ENCODE measurements around the gene NTN1. TPM values are rescaled to one million over a fixed set of nuclear protein-coding genes. Genes with fewer than 3 reads are reported as not detected.

The NTN1 gene
- polyA plus RNA-seq, 1 experiment: 0.05 TPM

DNA sequence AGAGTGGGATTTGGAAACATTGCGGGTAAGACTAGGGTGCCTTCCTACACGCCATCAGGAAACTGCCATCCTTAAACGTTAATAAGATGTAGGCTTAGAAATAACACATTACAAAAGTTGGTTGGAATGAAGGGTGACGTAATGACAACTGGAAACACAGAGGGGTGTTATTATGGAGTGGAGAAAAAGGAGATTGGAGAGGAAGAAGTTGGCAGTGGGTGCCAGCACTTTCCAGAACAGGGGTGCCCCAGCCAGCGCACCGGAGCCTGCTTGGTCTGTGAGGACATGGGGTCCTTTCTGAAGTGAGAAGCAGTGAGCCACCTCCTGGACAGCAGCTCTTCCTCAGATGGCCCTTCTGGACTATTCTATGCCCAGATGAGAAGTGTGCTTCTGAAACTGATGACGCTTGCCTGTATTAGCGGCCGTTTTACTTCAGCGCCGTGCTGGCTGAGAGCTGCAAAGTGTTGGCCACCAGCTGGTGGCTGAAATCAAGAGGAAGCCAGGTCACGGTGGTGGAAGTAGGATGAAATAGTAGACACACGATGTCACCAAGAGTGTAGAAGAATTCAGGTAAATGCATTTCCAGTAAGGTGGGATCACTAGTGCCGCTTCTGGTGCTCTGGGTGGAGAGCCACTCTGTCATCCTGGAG is 244.8 kb downstream of the NTN1 start:
- DNase-seq (ENCODE audit: low read depth, low spot score): no peak

DNA sequence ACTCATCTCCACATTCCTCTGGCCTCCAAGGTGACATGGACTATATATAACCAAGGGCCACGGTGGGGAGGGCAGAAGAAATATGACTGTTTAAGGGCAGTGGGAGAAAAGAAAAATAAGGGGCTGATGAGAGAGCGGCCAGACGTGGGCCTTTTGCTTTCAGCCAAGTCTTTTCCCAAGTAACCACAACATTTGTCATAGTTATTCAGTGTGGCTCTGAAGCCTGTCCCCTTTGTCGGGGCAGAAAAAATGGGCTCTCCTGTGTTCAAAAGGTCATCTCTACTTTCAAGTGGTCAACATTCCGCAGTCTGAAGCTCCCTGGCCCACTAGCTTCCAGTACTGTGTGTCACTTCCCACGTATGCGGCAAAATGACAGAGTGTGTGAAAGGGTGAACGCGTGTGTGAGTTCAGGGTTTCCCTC is 245.4 kb downstream of the NTN1 start:
- TF ChIP-seq CTCF (IDR thresholded peaks at IDR 0.05; ENCODE audit: low read depth, low read length): no peak
- H3K9me3 ChIP-seq (ENCODE audit: control insufficient read depth, insufficient read depth, low read length): no peaks in the 10 kb centered on the region; the same call in 1 of the 2 replicates
- no peak for DNase-seq (ENCODE audit: low read depth, low spot score)
- H3K27me3 ChIP-seq (ENCODE audit: control insufficient read depth, insufficient read depth, low read length): no peaks in the 10 kb centered on the region
- ChIA-PET CTCF (no interaction called here), POLR2A (no interaction called here)
- no peak overlapping the region for H3K27ac ChIP-seq (ENCODE audit: low read depth, low read length)
- H3K4me3 ChIP-seq (ENCODE audit: low read depth, low read length): no peak overlapping the region

More for the DNA sequence above, 244.8 kb downstream of the NTN1 start:
- Histone ChIP-seq H3K27me3 (ENCODE audit: control insufficient read depth, insufficient read depth, low read length) (no peaks in the 10 kb centered on the region), H3K27ac (ENCODE audit: low read depth, low read length) (no peak overlapping the region), H3K4me3 (ENCODE audit: low read depth, low read length) (no peak overlapping the region), H3K9me3 (ENCODE audit: control insufficient read depth, insufficient read depth, low read length) (no peaks in the 10 kb centered on the region; the same call in 1 of the 2 replicates)
- no peak for TF ChIP-seq CTCF (IDR thresholded peaks at IDR 0.05; ENCODE audit: low read depth, low read length)
- ChIA-PET POLR2A (no interaction called here), CTCF (no interaction called here)

DNA sequence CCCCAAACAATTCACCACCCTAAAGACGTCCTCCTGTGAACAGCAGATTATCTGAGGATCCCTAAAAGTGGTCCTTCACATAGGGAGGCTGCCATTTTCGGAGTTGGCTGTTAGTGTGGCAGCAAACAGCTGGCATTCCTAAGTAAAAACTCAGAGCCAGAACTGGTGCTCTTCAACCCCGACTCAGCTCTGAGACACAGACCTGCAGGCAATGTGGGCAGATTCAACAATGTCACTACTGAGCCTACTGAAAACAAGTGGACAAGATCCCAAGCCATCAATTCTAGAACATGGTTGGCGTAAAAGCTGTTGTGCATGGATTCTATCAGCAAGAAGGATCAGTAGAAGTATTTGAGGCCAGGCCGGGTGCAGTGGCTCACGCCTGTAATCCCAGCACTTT is 247.2 kb downstream of the NTN1 start:
- Histone ChIP-seq H3K9me3 (ENCODE audit: control insufficient read depth, insufficient read depth, low read length) (no peaks in the 10 kb centered on the region; the same call in 1 of the 2 replicates), H3K27ac (ENCODE audit: low read depth, low read length) (no peak overlapping the region), H3K4me3 (ENCODE audit: low read depth, low read length) (no peak overlapping the region), H3K27me3 (ENCODE audit: control insufficient read depth, insufficient read depth, low read length) (no peaks in the 10 kb centered on the region)
- ChIA-PET CTCF (interaction anchor here (1.3 kb wide), 1 partner anchor 12 kb away, joined by 5 read pairs; no protein-coding TSS in a partner anchor), POLR2A (no interaction called here)
- DNase-seq (ENCODE audit: low read depth, low spot score): no peak
- no peak for TF ChIP-seq CTCF (IDR thresholded peaks at IDR 0.05; ENCODE audit: low read depth, low read length)

DNA sequence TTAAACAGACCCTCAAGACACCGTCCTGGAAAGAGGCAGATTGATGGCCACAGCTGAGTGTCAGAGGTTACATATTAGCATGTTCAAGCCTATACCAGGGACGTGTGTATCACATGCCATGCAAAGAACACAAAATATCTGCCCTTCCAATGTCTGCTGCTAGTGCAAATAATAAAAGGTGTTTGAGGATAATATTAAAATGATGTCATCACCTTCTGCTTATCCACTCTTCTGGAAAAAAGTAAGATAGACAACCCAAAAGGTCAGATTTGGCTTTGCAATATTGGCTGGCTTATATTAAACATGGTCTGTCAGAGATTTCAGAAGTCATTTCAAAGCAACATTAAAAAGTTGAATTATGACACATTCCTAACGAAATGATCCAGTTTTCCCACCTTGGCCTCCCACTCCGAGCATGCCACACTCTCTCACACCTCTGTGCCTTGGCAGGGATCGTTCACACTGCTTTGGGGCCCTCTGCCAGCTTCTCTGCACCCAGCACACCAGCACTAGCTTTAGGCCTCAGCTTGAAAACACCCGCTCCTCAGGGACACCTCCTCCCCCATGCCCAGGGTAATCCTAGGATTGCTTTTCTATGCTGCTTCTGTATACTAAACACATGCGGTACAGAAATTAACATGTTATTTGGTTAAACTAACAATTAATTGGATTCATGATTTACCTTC is 248.2 kb downstream of the NTN1 start:
- CTCF ChIA-PET: no interaction called here
- Histone ChIP-seq H3K4me3 (ENCODE audit: low read depth, low read length) (no peak overlapping the region), H3K27me3 (ENCODE audit: control insufficient read depth, insufficient read depth, low read length) (no peaks in the 10 kb centered on the region), H3K27ac (ENCODE audit: low read depth, low read length) (no peak overlapping the region), H3K9me3 (ENCODE audit: control insufficient read depth, insufficient read depth, low read length) (no peaks in the 10 kb centered on the region)
- TF ChIP-seq CTCF (IDR thresholded peaks at IDR 0.05; ENCODE audit: low read depth, low read length): no peak
- no peak for DNase-seq (ENCODE audit: low read depth, low spot score)
- POLR2A ChIA-PET: no interaction called here

DNA sequence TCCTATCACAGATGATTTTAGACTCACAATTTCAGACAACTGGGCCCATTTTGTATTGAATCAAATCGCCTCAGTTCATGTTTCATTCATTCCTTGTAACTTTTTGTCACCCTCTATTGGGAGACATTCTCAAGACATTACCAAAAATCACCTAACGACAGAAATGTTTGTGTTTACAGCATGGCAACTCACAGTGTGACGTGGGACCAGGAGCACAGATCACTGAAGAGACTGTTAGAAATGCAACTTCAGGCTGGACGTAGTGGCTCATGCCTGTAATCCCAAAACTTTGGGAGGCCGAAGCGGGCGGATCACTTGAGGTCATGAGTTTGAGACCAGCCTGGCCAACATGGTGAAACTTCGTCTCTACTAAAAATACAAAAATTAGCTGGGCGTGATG is 249.6 kb downstream of the NTN1 start:
- TF ChIP-seq CTCF (IDR thresholded peaks at IDR 0.05; ENCODE audit: low read depth, low read length): no peak
- Histone ChIP-seq H3K27ac (ENCODE audit: low read depth, low read length) (no peak overlapping the region), H3K4me3 (ENCODE audit: low read depth, low read length) (no peak overlapping the region), H3K9me3 (ENCODE audit: control insufficient read depth, insufficient read depth, low read length) (no peaks in the 10 kb centered on the region), H3K27me3 (ENCODE audit: control insufficient read depth, insufficient read depth, low read length) (no peaks in the 10 kb centered on the region)
- ChIA-PET POLR2A (no interaction called here), CTCF (no interaction called here)
- DNase-seq (ENCODE audit: low read depth, low spot score): no peak
